Keratinocyte (primary cell): ENCODE measurements around the gene APLF. TPM values are rescaled to one million over a fixed set of nuclear protein-coding genes. Genes with fewer than 3 reads are reported as not detected.

Experiments
- DNase-seq: peaks from one replicate; pipeline ENCODE4 v3.0.0-alpha.2; 2011; ENCODE audit warnings: low read depth, missing footprints, low spot score
- FAIRE-seq: peaks from 2 replicates; lab custom pipeline; 2011; peaks lifted over from hg19 to GRCh38; lab: Jason Lieb, UNC
- H2AFZ ChIP-seq: 2 replicates; pipeline ENCODE4 v1.6.0; 2012; ENCODE audit warnings: low read length, control low read depth, inconsistent platforms; ENCODE audit not compliant: control insufficient read depth
- H3K27ac ChIP-seq: 2 replicates; pipeline ENCODE4 v1.5.1; 2011; ENCODE audit warnings: low read length; ENCODE audit not compliant: control insufficient read depth, insufficient read depth
- H3K27me3 ChIP-seq: 3 replicates; pipeline ENCODE4 v1.6.0; 2011; ENCODE audit warnings: low read length; ENCODE audit not compliant: control insufficient read depth, insufficient read depth; ENCODE audit errors: extremely low read depth
- H3K36me3 ChIP-seq, 2 experiments: 2 replicates in 1 of 2; 3 replicates in 1 of 2; pipeline ENCODE4 v1.5.1; 2011; ENCODE audit warnings: low read length in 2 of 2, mild to moderate bottlenecking in 1 of 2; ENCODE audit not compliant: control insufficient read depth in 2 of 2, insufficient read depth in 2 of 2; ENCODE audit errors: extremely low read depth in 1 of 2
- H3K4me1 ChIP-seq: 3 replicates; pipeline ENCODE4 v1.5.1; 2011; ENCODE audit warnings: low read length; ENCODE audit not compliant: control insufficient read depth, insufficient read depth; ENCODE audit errors: extremely low read depth
- H3K4me2 ChIP-seq: 3 replicates; pipeline ENCODE4 v1.6.0; 2011; ENCODE audit warnings: low read depth, low read length; ENCODE audit not compliant: control insufficient read depth, insufficient read depth; ENCODE audit errors: extremely low read depth
- H3K4me3 ChIP-seq, 3 experiments: fragments of 200-600 bp in 1 of 3; sonication (generic) in 1 of 3; 2 replicates in 2 of 3; 3 replicates in 1 of 3; pipeline ENCODE4 v1.5.1; 2011 to 2016; ENCODE audit warnings: low read length in 3 of 3, mild to moderate bottlenecking in 3 of 3, control low read depth in 2 of 3, inconsistent platforms in 1 of 3, low read depth in 1 of 3, mixed read lengths in 1 of 3, mixed run types in 1 of 3, moderate library complexity in 1 of 3; ENCODE audit not compliant: control insufficient read depth in 2 of 3, insufficient read depth in 2 of 3; ENCODE audit errors: extremely low read depth in 1 of 3
- H3K79me2 ChIP-seq: 2 replicates; pipeline ENCODE4 v1.6.0; 2012; ENCODE audit warnings: low read length; ENCODE audit not compliant: control insufficient read depth, insufficient read depth
- H3K9ac ChIP-seq: 3 replicates; pipeline ENCODE4 v1.6.0; 2011; ENCODE audit warnings: low read length; ENCODE audit not compliant: control insufficient read depth, insufficient read depth; ENCODE audit errors: extremely low read depth
- H3K9me1 ChIP-seq: 3 replicates; pipeline ENCODE4 v1.6.0; 2011; ENCODE audit warnings: low read length; ENCODE audit not compliant: control insufficient read depth, insufficient read depth; ENCODE audit errors: extremely low read depth
- H3K9me3 ChIP-seq: 2 replicates; pipeline ENCODE4 v1.5.1; 2012; ENCODE audit warnings: low read depth, low read length; ENCODE audit not compliant: control insufficient read depth
- H4K20me1 ChIP-seq: 3 replicates; pipeline ENCODE4 v1.6.0; 2011; ENCODE audit warnings: low read length; ENCODE audit not compliant: control insufficient read depth, insufficient read depth; ENCODE audit errors: extremely low read depth
- EZH2 ChIP-seq: IDR thresholded peaks from one replicate; pipeline ENCODE4 v1.6.1; 2012; ENCODE audit warnings: inconsistent platforms, mild to moderate bottlenecking, low read length, moderate library complexity
- dilution Hi-C: fragments of 300-500 bp; cut with MboI; formaldehyde crosslinking; loops from one replicate; pipeline ENCODE4 v1.7.0; 2020; ENCODE audit warnings: low sequenced_read_pairs; ENCODE audit not compliant: extremely low pct_ligation_motif_present
- polyA plus RNA-seq, 5 experiments: library from polyadenylated mRNA; depleted of rRNA in 3 of 5; stranded (reverse) in 3 of 5; stranded (forward) in 1 of 5; unstranded in 1 of 5; fragments of >200 nt; gene quantifications; 1 replicate in 1 of 5; 2 replicates in 3 of 5; 3 replicates in 1 of 5; pipeline versions ENCODE4 v1.2.1 to v1.2.3, GENCODE V29; 2011 to 2012; ENCODE audit warnings: missing spikeins in 2 of 5, low read depth in 1 of 5, low replicate concordance in 1 of 5
- TF ChIP-seq, protein P1 (sequence below), 3 experiments: IDR thresholded peaks in 1 of 3; conservative IDR thresholded peaks in 1 of 3; optimal IDR thresholded peaks in 1 of 3; 2 replicates in 2 of 3; 3 replicates in 1 of 3; pipeline versions ENCODE3 to v1.5.1; 2011; ENCODE audit warnings: low read length in 3 of 3, mild to moderate bottlenecking in 3 of 3, moderate library complexity in 2 of 3, control low read depth in 1 of 3, inconsistent platforms in 1 of 3; ENCODE audit not compliant: insufficient read depth in 2 of 3; ENCODE audit errors: extremely low read depth in 1 of 3

Gene APLF
- polyA plus RNA-seq, 1 donor (not counting 4 experiments of a cell fraction or from before 2014, with no cell fraction given), result 3.0 TPM

DNA sequence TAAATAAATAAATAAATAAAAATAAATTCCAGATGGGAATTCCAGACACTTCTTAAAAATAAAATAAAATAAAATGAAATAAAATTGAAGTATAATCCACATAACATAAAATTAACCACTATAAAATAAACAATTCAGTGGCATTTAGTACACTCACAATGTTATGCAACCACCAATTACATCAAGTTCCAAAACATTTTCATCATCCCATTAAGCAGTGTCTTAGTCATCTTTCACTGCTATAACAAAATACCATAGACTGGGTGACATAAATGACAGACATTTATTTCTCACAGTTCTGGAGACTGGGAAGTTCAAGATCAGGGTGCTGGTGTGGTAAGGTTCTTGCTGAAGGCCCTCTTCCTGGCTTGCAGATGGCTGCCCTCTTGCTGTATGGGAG lies 153.4 kb downstream of the APLF start:
- TF ChIP-seq, protein P1, sequence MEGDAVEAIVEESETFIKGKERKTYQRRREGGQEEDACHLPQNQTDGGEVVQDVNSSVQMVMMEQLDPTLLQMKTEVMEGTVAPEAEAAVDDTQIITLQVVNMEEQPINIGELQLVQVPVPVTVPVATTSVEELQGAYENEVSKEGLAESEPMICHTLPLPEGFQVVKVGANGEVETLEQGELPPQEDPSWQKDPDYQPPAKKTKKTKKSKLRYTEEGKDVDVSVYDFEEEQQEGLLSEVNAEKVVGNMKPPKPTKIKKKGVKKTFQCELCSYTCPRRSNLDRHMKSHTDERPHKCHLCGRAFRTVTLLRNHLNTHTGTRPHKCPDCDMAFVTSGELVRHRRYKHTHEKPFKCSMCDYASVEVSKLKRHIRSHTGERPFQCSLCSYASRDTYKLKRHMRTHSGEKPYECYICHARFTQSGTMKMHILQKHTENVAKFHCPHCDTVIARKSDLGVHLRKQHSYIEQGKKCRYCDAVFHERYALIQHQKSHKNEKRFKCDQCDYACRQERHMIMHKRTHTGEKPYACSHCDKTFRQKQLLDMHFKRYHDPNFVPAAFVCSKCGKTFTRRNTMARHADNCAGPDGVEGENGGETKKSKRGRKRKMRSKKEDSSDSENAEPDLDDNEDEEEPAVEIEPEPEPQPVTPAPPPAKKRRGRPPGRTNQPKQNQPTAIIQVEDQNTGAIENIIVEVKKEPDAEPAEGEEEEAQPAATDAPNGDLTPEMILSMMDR (optimal IDR thresholded peaks at IDR 0.05 in 1 of 3, IDR thresholded peaks at IDR 0.05 in 1 of 3, conservative IDR thresholded peaks at IDR 0.05 in 1 of 3; ENCODE audit: extremely low read depth in 1 of 3, insufficient read depth in 2 of 3, low read length in 3 of 3), result no peak
- TF ChIP-seq EZH2, result no peak
- dilution Hi-C loops, result no loop called here
- Histone ChIP-seq H3K4me3 (no peak overlapping the region), H2AFZ (no peak overlapping the region), H3K4me2 (no peak overlapping the region), H3K9ac (no peak overlapping the region), H3K36me3 (no peaks in the 10 kb centered on the region), H4K20me1 (no peaks in the 10 kb centered on the region), H3K9me3 (no peaks in the 10 kb centered on the region), H3K27ac (no peak overlapping the region), H3K79me2 (no peaks in the 10 kb centered on the region), H3K4me1 (no peaks in the 10 kb centered on the region), H3K27me3 (no peaks in the 10 kb centered on the region), H3K9me1 (no peaks in the 10 kb centered on the region)
- FAIRE-seq (no peak), DNase-seq (no peak)

DNA sequence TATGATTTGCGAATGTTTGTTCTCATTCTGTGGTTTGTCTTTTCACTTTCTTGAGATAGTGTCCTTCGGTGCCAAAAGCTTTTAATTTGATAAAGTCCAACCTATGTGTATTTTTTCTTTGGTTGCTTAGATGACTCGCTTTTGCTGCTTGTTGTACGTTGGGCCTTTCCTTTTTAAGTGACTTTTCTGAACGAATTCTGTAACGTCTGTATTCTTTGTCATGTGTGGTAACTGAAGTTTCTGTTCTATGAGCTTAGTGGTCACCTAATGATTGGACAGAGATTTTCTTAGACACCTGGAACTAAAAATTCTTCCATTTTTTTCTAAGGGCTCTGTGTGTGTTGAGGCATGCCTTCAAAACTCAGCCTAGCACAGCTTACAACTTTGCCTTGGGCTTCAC lies 156.4 kb downstream of the APLF start:
- H4K20me1 ChIP-seq, result no peaks in the 10 kb centered on the region
- H3K4me3 ChIP-seq, result no peak overlapping the region
- H3K4me1 ChIP-seq, result no peaks in the 10 kb centered on the region
- H3K4me2 ChIP-seq, result no peak overlapping the region
- H2AFZ ChIP-seq, result no peak overlapping the region
- FAIRE-seq, result no peak
- H3K27ac ChIP-seq, result no peak overlapping the region
- no peaks in the 10 kb centered on the region for H3K9me1 ChIP-seq
- DNase-seq, result no peak
- TF ChIP-seq, protein P1 (optimal IDR thresholded peaks at IDR 0.05 in 1 of 3, IDR thresholded peaks at IDR 0.05 in 1 of 3, conservative IDR thresholded peaks at IDR 0.05 in 1 of 3; ENCODE audit: extremely low read depth in 1 of 3, insufficient read depth in 2 of 3, low read length in 3 of 3), result no peak
- dilution Hi-C loops, result no loop called here
- no peaks in the 10 kb centered on the region for H3K36me3 ChIP-seq
- H3K9ac ChIP-seq, result no peak overlapping the region
- H3K27me3 ChIP-seq, result no peaks in the 10 kb centered on the region
- no peaks in the 10 kb centered on the region for H3K79me2 ChIP-seq
- no peaks in the 10 kb centered on the region for H3K9me3 ChIP-seq
